ENCODE results near the gene IRF2. TPM values are rescaled to one million over a fixed set of nuclear protein-coding genes. Genes with fewer than 3 reads are reported as not detected.
A peak's percentile ranks its signal among the peaks of the same experiment; 100 is the strongest.

The IRF2 gene
- total and polyA plus RNA-seq, 5 donors, result 16.8 to 39.3 (median 28.3) TPM

- H3K27me3 ChIP-seq (ENCODE audit: control insufficient read depth, insufficient read depth), result no peaks in the 10 kb centered on the region
- DNase-seq (no peak), ATAC-seq (no peak)
- 78% methylated on average over 4 of the region's 4 CpGs for WGBS
- H3K4me1 ChIP-seq (ENCODE audit: control insufficient read depth, insufficient read depth, low read length), result peaks cover 6% of the 10 kb centered on the region
- no peak overlapping the region for H3K4me3 ChIP-seq (ENCODE audit: low read length)
- H3K9me3 ChIP-seq (ENCODE audit: control insufficient read depth, low read length), result no peaks in the 10 kb centered on the region
- intact Hi-C loops (cut with DNase I), result no loop called here
- H3K27ac ChIP-seq (ENCODE audit: low read length), result no peak overlapping the region
These were observed 112.0 kb downstream of the IRF2 start for GRCh38 chr4:184362396-184362795.

DNA sequence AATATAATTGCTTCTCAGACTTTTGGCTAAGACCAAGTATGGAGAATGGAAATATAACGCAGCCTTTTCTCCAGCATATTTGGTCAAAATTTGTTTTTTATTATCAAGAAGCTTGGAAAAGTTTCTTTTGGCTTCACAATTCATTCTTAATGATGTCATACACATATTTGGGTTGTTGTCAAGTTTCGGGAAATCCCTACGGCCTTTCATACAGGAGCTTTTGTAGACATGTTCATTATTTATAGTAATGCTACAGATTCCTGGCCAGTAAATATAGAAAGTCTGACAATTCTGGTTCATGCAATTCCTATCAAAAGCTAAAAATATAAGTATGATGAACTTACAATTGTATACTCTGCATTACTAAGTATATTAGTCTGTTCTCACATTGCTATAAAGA, 112.9 kb downstream of the IRF2 start:
- Histone ChIP-seq H3K27me3 (ENCODE audit: control insufficient read depth, insufficient read depth) (no peaks in the 10 kb centered on the region), H3K4me3 (ENCODE audit: low read length) (no peak overlapping the region), H3K9me3 (ENCODE audit: control insufficient read depth, low read length) (no peaks in the 10 kb centered on the region), H3K4me1 (ENCODE audit: control insufficient read depth, insufficient read depth, low read length) (peaks cover 6% of the 10 kb centered on the region), H3K27ac (ENCODE audit: low read length) (no peak overlapping the region)
- DNase-seq (no peak), ATAC-seq (peak in 1 of 2 donors; percentile 48)
- 38% methylated on average over 3 of the region's 3 CpGs for WGBS
- intact Hi-C loops (cut with DNase I), result no loop called here

GRCh38 chr4:184359888-184360287, 114.5 kb downstream of the IRF2 start:
- H3K27ac ChIP-seq (ENCODE audit: low read length), result no peak overlapping the region
- H3K4me1 ChIP-seq (ENCODE audit: control insufficient read depth, insufficient read depth, low read length), result peaks cover 11% of the 10 kb centered on the region
- H3K4me3 ChIP-seq (ENCODE audit: low read length), result no peak overlapping the region
- no peaks in the 10 kb centered on the region for H3K9me3 ChIP-seq (ENCODE audit: control insufficient read depth, low read length)
- intact Hi-C loops (cut with DNase I), result no loop called here
- H3K27me3 ChIP-seq (ENCODE audit: control insufficient read depth, insufficient read depth), result no peaks in the 10 kb centered on the region
- 67% methylated on average over 5 of the region's 5 CpGs for WGBS
- ATAC-seq, result no peak
- DNase-seq, result no peak

DNA sequence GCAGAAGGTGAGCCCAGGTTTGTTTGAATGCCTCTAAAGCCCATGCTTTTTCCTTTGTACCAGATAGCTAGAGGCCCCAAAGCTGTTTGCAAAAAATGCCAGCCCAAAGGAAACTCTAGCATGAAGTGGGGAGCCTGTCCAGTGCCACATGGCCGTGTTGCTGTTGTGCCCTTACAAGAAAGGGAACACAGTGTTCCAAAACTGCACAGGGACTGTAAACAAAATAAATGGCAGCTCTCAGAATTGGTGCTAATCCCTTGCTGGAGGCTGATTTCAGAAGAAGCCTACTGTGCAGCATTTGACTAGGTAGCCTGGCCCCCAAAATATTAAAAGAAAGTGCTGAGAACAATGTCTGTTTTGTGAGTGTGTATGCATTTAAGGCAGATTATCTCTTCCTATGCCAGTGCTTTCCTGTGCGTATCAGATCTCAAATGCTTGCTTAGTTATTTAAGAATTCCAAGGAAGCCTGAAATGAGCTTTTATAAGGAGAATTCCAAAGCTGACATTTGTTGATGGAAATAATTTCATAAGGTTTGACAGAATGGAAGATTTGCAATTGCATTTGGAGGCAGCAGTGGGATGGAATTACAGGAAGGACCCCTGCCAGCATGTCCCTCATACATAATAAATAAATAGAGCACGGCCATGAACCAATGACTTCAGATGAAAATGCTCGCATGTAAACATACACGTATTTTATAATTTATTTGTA, 115.7 kb downstream of the IRF2 start:
- DNase-seq (no peak), ATAC-seq (no peak)
- intact Hi-C loops (cut with DNase I), result no loop called here
- 85% methylated on average over 5 of the region's 5 CpGs for WGBS
- no peak overlapping the region for H3K27ac ChIP-seq (ENCODE audit: low read length)
- H3K9me3 ChIP-seq (ENCODE audit: control insufficient read depth, low read length), result no peaks in the 10 kb centered on the region
- no peaks in the 10 kb centered on the region for H3K27me3 ChIP-seq (ENCODE audit: control insufficient read depth, insufficient read depth)
- no peak overlapping the region for H3K4me3 ChIP-seq (ENCODE audit: low read length)
- H3K4me1 ChIP-seq (ENCODE audit: control insufficient read depth, insufficient read depth, low read length), result peaks cover 11% of the 10 kb centered on the region

DNA sequence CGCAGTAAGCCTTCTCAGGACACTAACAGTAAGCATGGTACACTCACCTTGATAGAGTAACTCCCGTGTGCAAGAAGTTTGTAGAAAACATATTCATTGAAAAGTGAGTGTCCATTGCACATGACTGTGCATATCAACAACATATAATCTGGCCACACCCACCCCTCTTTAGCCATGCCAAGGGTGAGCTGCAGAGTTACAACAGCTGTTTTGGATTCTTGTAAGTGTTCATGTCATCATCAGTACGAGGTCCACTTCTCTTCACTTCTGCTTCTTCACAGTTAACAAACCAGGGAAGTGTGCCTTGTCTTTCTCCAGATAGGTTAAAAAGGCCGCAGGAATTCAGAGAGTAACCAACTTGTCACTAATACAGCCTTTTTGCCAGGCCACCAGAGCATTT, 116.6 kb downstream of the IRF2 start:
- Histone ChIP-seq H3K27ac (ENCODE audit: low read length) (no peak overlapping the region), H3K9me3 (ENCODE audit: control insufficient read depth, low read length) (no peaks in the 10 kb centered on the region), H3K27me3 (ENCODE audit: control insufficient read depth, insufficient read depth) (no peaks in the 10 kb centered on the region), H3K4me1 (ENCODE audit: control insufficient read depth, insufficient read depth, low read length) (peaks cover 11% of the 10 kb centered on the region), H3K4me3 (ENCODE audit: low read length) (no peak overlapping the region)
- DNase-seq (no peak), ATAC-seq (no peak)
- intact Hi-C loops (cut with DNase I), result no loop called here
- 86% methylated on average over 4 of the region's 4 CpGs for WGBS

DNA sequence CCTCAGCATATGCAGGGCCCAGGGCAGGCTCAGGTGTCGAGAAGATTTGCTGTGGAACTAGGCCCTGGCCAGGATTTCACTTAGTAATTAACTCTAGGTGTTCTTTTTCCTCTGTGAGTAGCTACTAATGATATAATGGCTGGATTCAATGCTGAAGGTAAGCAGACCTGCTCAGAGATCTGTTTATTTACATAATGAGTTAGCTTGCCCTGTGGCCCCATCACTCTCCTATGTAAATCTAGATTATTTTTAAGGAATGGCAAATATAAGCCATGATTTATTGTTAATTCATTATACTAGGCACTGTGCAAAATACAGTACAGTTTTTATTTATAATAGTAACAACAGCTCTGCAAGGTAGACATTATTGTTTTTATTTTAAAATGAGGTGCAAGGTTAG, 117.2 kb downstream of the IRF2 start:
- DNase-seq (no peak), ATAC-seq (no peak)
- Histone ChIP-seq H3K9me3 (ENCODE audit: control insufficient read depth, low read length) (no peaks in the 10 kb centered on the region), H3K4me3 (ENCODE audit: low read length) (no peak overlapping the region), H3K4me1 (ENCODE audit: control insufficient read depth, insufficient read depth, low read length) (peaks cover 11% of the 10 kb centered on the region), H3K27me3 (ENCODE audit: control insufficient read depth, insufficient read depth) (no peaks in the 10 kb centered on the region), H3K27ac (ENCODE audit: low read length) (no peak overlapping the region)
- 96% methylated on average over 1 of the region's 1 CpG for WGBS
- intact Hi-C loops (cut with DNase I), result no loop called here

DNA sequence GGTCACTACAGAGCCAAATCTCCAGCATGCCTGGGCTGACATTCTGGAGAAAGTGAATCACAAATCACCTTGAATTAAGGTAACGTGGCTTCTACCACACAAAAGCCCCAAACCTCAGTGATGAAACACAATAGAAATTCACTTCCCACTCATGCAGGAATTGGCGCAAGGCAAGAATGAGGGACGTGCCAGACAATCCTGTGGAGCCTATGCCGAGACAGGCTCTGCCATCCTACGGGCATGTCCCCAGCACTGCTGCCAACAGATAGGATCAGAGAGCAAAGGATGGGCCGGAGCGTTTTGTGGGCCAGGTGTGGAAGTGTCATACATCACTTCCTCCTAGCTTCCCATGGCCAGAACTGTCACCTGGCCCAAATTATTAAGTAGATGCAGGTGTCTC, 118.0 kb downstream of the IRF2 start:
- intact Hi-C loops (cut with DNase I), result no loop called here
- H3K4me1 ChIP-seq (ENCODE audit: control insufficient read depth, insufficient read depth, low read length), result peaks cover 11% of the 10 kb centered on the region
- WGBS, result 89% methylated on average over 7 of the region's 7 CpGs

GRCh38 chr4:184355857-184356256, 118.5 kb downstream of the IRF2 start:
- 70% methylated on average over 5 of the region's 5 CpGs for WGBS
- intact Hi-C loops (cut with DNase I), result no loop called here

More for the DNA sequence above, 118.0 kb downstream of the IRF2 start:
- Histone ChIP-seq H3K9me3 (ENCODE audit: control insufficient read depth, low read length) (no peaks in the 10 kb centered on the region), H3K27me3 (ENCODE audit: control insufficient read depth, insufficient read depth) (no peaks in the 10 kb centered on the region), H3K27ac (ENCODE audit: low read length) (no peak overlapping the region), H3K4me3 (ENCODE audit: low read length) (no peak overlapping the region)
- DNase-seq, result no peak
- no peak for ATAC-seq

DNA sequence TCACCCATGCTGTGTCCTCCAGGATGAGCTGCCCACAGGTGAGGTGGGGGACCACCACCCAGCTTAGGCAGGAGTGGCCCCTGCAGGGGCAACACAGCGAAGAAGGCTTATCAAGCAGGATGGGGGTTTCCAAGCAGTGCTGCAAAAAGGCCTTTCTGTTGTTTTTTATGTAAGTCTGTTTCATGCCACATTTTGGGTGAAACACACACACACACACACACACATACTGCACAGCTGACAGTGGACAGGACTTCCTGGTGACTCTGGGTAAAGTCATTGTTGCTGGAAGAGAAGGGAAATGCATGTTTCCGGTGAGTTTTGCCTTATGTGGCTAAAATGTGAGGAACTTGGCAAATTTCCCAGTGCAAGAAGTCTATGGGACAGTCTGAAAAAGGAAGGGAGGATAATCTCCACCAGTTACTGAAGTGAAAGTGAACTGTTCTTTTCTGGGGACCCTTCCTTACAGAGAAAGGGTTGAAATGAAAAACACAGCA, 119.2 kb downstream of the IRF2 start:
- intact Hi-C loops (cut with DNase I), result no loop called here
- WGBS, result 17% methylated on average over 2 of the region's 2 CpGs

More at GRCh38 chr4:184355857-184356256, 118.5 kb downstream of the IRF2 start:
- DNase-seq, result no peak
- ATAC-seq, result no peak
- Histone ChIP-seq H3K9me3 (ENCODE audit: control insufficient read depth, low read length) (no peaks in the 10 kb centered on the region), H3K4me1 (ENCODE audit: control insufficient read depth, insufficient read depth, low read length) (peaks cover 11% of the 10 kb centered on the region), H3K27ac (ENCODE audit: low read length) (peak overlapping the region; percentile 20), H3K4me3 (ENCODE audit: low read length) (no peak overlapping the region), H3K27me3 (ENCODE audit: control insufficient read depth, insufficient read depth) (no peaks in the 10 kb centered on the region)

GRCh38 chr4:184352891-184353290, 121.5 kb downstream of the IRF2 start:
- 92% methylated on average over 5 of the region's 5 CpGs for WGBS
- H3K4me1 ChIP-seq (ENCODE audit: control insufficient read depth, insufficient read depth, low read length), result peaks cover 10% of the 10 kb centered on the region
- H3K27me3 ChIP-seq (ENCODE audit: control insufficient read depth, insufficient read depth), result no peaks in the 10 kb centered on the region
- no peak for DNase-seq
- no peak for ATAC-seq
- no peaks in the 10 kb centered on the region for H3K9me3 ChIP-seq (ENCODE audit: control insufficient read depth, low read length)
- intact Hi-C loops (cut with DNase I), result no loop called here
- no peak overlapping the region for H3K4me3 ChIP-seq (ENCODE audit: low read length)
- no peak overlapping the region for H3K27ac ChIP-seq (ENCODE audit: low read length)

More for the DNA sequence above, 119.2 kb downstream of the IRF2 start:
- Histone ChIP-seq H3K4me1 (ENCODE audit: control insufficient read depth, insufficient read depth, low read length) (peaks cover 8% of the 10 kb centered on the region), H3K9me3 (ENCODE audit: control insufficient read depth, low read length) (no peaks in the 10 kb centered on the region), H3K4me3 (ENCODE audit: low read length) (no peak overlapping the region), H3K27me3 (ENCODE audit: control insufficient read depth, insufficient read depth) (no peaks in the 10 kb centered on the region), H3K27ac (ENCODE audit: low read length) (peak overlapping the region; percentile 71)
- peak in 2 of 3 donors; percentile 73 to 78 for DNase-seq
- peak; percentile 85 to 93 for ATAC-seq

GRCh38 chr4:184351560-184352451, 122.5 kb downstream of the IRF2 start:
- DNase-seq (no peak), ATAC-seq (no peak)
- Histone ChIP-seq H3K27ac (ENCODE audit: low read length) (no peak overlapping the region), H3K4me1 (ENCODE audit: control insufficient read depth, insufficient read depth, low read length) (peaks cover 20% of the 10 kb centered on the region), H3K27me3 (ENCODE audit: control insufficient read depth, insufficient read depth) (no peaks in the 10 kb centered on the region), H3K9me3 (ENCODE audit: control insufficient read depth, low read length) (no peaks in the 10 kb centered on the region), H3K4me3 (ENCODE audit: low read length) (no peak overlapping the region)
- 94% methylated on average over 19 of the region's 19 CpGs for WGBS
- intact Hi-C loops (cut with DNase I), result no loop called here
